ENCODE measurements around the gene MAT1A.

Gene MAT1A

GRCh38 chr10:80322158-80322557, 32.7 kb upstream of the MAT1A start:
- Mint-ChIP-seq H3K4me1 (no peaks in the 10 kb centered on the region), H3K4me3 (no peak overlapping the region), H3K36me3 (ENCODE audit: low read depth) (no peaks in the 10 kb centered on the region), H3K27me3 (ENCODE audit: low read depth) (no peaks in the 10 kb centered on the region), H3K27ac (no peak overlapping the region), H3K9me3 (no peaks in the 10 kb centered on the region)
- TF ChIP-seq, protein P1, sequence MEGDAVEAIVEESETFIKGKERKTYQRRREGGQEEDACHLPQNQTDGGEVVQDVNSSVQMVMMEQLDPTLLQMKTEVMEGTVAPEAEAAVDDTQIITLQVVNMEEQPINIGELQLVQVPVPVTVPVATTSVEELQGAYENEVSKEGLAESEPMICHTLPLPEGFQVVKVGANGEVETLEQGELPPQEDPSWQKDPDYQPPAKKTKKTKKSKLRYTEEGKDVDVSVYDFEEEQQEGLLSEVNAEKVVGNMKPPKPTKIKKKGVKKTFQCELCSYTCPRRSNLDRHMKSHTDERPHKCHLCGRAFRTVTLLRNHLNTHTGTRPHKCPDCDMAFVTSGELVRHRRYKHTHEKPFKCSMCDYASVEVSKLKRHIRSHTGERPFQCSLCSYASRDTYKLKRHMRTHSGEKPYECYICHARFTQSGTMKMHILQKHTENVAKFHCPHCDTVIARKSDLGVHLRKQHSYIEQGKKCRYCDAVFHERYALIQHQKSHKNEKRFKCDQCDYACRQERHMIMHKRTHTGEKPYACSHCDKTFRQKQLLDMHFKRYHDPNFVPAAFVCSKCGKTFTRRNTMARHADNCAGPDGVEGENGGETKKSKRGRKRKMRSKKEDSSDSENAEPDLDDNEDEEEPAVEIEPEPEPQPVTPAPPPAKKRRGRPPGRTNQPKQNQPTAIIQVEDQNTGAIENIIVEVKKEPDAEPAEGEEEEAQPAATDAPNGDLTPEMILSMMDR (IDR thresholded peaks at IDR 0.05; ENCODE audit: unreplicated experiment in 3 of 3), result no peak

GRCh38 chr10:80321183-80321582, 31.7 kb upstream of the MAT1A start:
- H3K4me3 Mint-ChIP-seq, result no peak overlapping the region
- H3K36me3 Mint-ChIP-seq (ENCODE audit: low read depth), result no peaks in the 10 kb centered on the region
- no peaks in the 10 kb centered on the region for H3K9me3 Mint-ChIP-seq
- H3K4me1 Mint-ChIP-seq, result no peaks in the 10 kb centered on the region
- TF ChIP-seq, protein P1 (IDR thresholded peaks at IDR 0.05; ENCODE audit: unreplicated experiment in 3 of 3), result no peak
- no peaks in the 10 kb centered on the region for H3K27me3 Mint-ChIP-seq (ENCODE audit: low read depth)
- no peak overlapping the region for H3K27ac Mint-ChIP-seq

- H3K4me1 Mint-ChIP-seq, result no peaks in the 10 kb centered on the region
- H3K4me3 Mint-ChIP-seq, result no peak overlapping the region
- H3K27me3 Mint-ChIP-seq (ENCODE audit: low read depth), result no peaks in the 10 kb centered on the region
- H3K9me3 Mint-ChIP-seq, result no peaks in the 10 kb centered on the region
- TF ChIP-seq, protein P1 (IDR thresholded peaks at IDR 0.05; ENCODE audit: unreplicated experiment in 3 of 3), result no peak
- H3K36me3 Mint-ChIP-seq (ENCODE audit: low read depth), result no peaks in the 10 kb centered on the region
- no peak overlapping the region for H3K27ac Mint-ChIP-seq
Observed at GRCh38 chr10:80320377-80320776, 30.9 kb upstream of the MAT1A start.

GRCh38 chr10:80319725-80320290, 30.4 kb upstream of the MAT1A start:
- Mint-ChIP-seq H3K27me3 (ENCODE audit: low read depth) (no peaks in the 10 kb centered on the region), H3K36me3 (ENCODE audit: low read depth) (no peaks in the 10 kb centered on the region), H3K9me3 (no peaks in the 10 kb centered on the region), H3K27ac (no peak overlapping the region), H3K4me3 (no peak overlapping the region), H3K4me1 (no peaks in the 10 kb centered on the region)
- TF ChIP-seq, protein P1 (IDR thresholded peaks at IDR 0.05; ENCODE audit: unreplicated experiment in 3 of 3), result no peak

DNA sequence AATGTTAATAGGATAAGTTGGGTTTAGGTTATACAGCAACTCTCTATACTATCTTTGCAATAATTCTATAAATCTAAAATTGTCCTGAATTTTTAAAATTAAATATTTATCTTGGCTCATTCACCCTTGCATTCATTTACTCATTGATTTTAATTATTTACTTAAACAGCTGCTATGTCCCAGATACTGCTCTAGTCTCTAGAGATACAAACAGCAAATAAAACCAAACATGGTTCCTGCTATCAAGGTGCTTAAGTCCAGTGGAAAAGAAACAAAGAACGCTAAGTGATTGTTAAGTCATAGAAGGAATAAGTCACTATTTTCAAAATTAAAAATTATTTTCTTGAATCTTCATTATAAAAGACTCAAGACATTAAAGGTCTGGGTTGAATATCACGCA, 29.9 kb upstream of the MAT1A start:
- TF ChIP-seq, protein P1 (IDR thresholded peaks at IDR 0.05; ENCODE audit: unreplicated experiment in 3 of 3), result no peak
- no peaks in the 10 kb centered on the region for H3K4me1 Mint-ChIP-seq
- H3K27me3 Mint-ChIP-seq (ENCODE audit: low read depth), result no peaks in the 10 kb centered on the region
- no peak overlapping the region for H3K27ac Mint-ChIP-seq
- no peaks in the 10 kb centered on the region for H3K36me3 Mint-ChIP-seq (ENCODE audit: low read depth)
- no peaks in the 10 kb centered on the region for H3K9me3 Mint-ChIP-seq
- H3K4me3 Mint-ChIP-seq, result no peak overlapping the region

DNA sequence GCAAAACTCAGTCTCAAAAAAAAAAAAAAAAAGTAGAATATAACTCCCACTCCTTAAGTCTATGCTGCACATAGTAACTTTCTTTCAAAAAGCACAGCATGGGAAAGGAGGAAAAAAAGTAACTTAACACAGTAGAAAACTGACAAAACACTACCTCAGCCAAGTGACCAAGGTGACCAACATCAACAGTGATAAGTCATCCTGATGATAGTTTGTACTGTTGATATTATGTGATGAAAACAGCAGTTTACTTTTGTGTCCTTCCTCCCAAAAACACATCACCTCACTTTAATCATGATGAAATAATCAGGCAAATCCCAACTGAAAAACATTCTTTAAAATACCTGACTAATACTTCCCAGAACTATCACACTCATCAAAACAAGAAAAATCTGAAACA, 29.3 kb upstream of the MAT1A start:
- TF ChIP-seq, protein P1 (IDR thresholded peaks at IDR 0.05; ENCODE audit: unreplicated experiment in 3 of 3), result no peak
- no peaks in the 10 kb centered on the region for H3K4me1 Mint-ChIP-seq
- no peaks in the 10 kb centered on the region for H3K27me3 Mint-ChIP-seq (ENCODE audit: low read depth)
- H3K9me3 Mint-ChIP-seq, result no peaks in the 10 kb centered on the region
- no peak overlapping the region for H3K4me3 Mint-ChIP-seq
- no peaks in the 10 kb centered on the region for H3K36me3 Mint-ChIP-seq (ENCODE audit: low read depth)
- H3K27ac Mint-ChIP-seq, result no peak overlapping the region

Data from nephron (organoid).